ENCODE results near the gene ATXN1. TPM values are rescaled to one million over a fixed set of nuclear protein-coding genes. Genes with fewer than 3 reads are reported as not detected.

The ATXN1 gene
- total and polyA plus RNA-seq, 7 donors, result 1.3 to 50.9 (median 21.6) TPM

DNA sequence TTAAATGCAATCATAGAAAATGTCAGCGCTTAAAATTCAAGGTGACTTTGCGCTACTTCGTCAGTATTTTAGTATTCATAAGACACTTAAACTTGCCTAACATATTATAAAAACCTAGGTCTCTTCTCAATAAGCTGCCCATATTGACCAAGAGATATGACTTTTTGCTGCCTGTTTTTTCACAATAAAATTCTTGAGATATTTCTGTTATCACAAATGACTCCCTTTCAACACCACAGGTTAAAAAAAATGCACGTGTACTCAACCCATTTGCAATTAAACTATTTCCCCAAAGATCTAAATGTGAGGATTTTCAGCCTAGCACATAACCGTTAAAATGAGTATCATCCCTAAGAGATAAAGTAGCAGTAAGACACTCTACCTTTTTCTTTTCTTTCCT, 10.7 kb downstream of the ATXN1 start:
- Histone ChIP-seq H3K4me3 (no peak overlapping the region), H3K36me3 (ENCODE audit: insufficient read depth in 1 of 2, low read depth in 1 of 2) (peaks cover 0 to 10% of the 10 kb centered on the region in 2 donors), H3K9me3 (no peaks in the 10 kb centered on the region), H3K27ac (no peak overlapping the region), H3K4me1 (peaks cover 75% of the 10 kb centered on the region), H3K27me3 (ENCODE audit: insufficient read depth in 3 of 3, low read length in 2 of 3) (no peaks in the 10 kb centered on the region)
- WGBS, 3 donors, result 92 to 96% (median 93%) methylated on average over 5 of the region's 5 CpGs
- ATAC-seq (no peak), DNase-seq (no peak)
- TF ChIP-seq, protein P1, sequence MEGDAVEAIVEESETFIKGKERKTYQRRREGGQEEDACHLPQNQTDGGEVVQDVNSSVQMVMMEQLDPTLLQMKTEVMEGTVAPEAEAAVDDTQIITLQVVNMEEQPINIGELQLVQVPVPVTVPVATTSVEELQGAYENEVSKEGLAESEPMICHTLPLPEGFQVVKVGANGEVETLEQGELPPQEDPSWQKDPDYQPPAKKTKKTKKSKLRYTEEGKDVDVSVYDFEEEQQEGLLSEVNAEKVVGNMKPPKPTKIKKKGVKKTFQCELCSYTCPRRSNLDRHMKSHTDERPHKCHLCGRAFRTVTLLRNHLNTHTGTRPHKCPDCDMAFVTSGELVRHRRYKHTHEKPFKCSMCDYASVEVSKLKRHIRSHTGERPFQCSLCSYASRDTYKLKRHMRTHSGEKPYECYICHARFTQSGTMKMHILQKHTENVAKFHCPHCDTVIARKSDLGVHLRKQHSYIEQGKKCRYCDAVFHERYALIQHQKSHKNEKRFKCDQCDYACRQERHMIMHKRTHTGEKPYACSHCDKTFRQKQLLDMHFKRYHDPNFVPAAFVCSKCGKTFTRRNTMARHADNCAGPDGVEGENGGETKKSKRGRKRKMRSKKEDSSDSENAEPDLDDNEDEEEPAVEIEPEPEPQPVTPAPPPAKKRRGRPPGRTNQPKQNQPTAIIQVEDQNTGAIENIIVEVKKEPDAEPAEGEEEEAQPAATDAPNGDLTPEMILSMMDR (IDR thresholded peaks at IDR 0.05), result no peak
- intact Hi-C loops (cut with DNase I), result no loop called here

- ATAC-seq, result no peak
- Histone ChIP-seq H3K27ac (no peak overlapping the region), H3K4me3 (no peak overlapping the region), H3K27me3 (ENCODE audit: insufficient read depth in 3 of 3, low read length in 2 of 3) (no peaks in the 10 kb centered on the region), H3K36me3 (ENCODE audit: insufficient read depth in 1 of 2, low read depth in 1 of 2) (peaks cover 0 to 10% of the 10 kb centered on the region in 2 donors), H3K4me1 (peaks cover 82% of the 10 kb centered on the region), H3K9me3 (no peaks in the 10 kb centered on the region)
- TF ChIP-seq, protein P1 (IDR thresholded peaks at IDR 0.05), result no peak
- intact Hi-C loops (cut with DNase I), result loop anchor here in 1 of 2 donors (5.0 kb wide), 1 partner anchor 62 kb away; no protein-coding TSS in a partner anchor
- DNase-seq, result no peak
- 86 to 90% (median 89%) methylated on average over 10 of the region's 10 CpGs for WGBS, 3 donors
These were observed 11.5 kb downstream of the ATXN1 start for GRCh38 chr6:16749516-16750485.

DNA sequence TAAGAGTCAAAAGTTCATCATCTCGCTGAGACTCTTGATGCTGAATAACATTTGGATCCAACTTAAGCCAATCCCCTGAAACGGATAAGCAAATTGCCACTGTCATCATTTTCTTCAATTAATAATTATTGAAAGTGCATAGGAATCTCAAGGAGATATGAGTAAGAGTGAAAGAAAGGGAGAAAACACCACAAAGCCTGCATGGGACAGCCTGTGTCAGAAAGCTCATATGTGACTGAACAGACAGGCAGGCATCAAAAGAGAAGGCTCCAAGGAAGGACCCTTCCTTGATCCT, 13.3 kb downstream of the ATXN1 start:
- H3K27ac ChIP-seq, result peak overlapping the region; percentile 78
- H3K36me3 ChIP-seq (ENCODE audit: insufficient read depth in 1 of 2, low read depth in 1 of 2), result peaks cover 0 to 10% of the 10 kb centered on the region in 2 donors
- DNase-seq, result no peak
- 17 to 54% (median 38%) methylated on average over 2 of the region's 2 CpGs for WGBS, 3 donors
- no peaks in the 10 kb centered on the region for H3K9me3 ChIP-seq
- peaks cover 68% of the 10 kb centered on the region for H3K4me1 ChIP-seq
- no peaks in the 10 kb centered on the region for H3K27me3 ChIP-seq (ENCODE audit: insufficient read depth in 3 of 3, low read length in 2 of 3)
- no peak for ATAC-seq
- H3K4me3 ChIP-seq, result no peak overlapping the region
- TF ChIP-seq, protein P1 (IDR thresholded peaks at IDR 0.05), result no peak
- intact Hi-C loops (cut with DNase I), result loop anchor here in 1 of 2 donors (5.0 kb wide), 1 partner anchor 61 kb away; no protein-coding TSS in a partner anchor

DNA sequence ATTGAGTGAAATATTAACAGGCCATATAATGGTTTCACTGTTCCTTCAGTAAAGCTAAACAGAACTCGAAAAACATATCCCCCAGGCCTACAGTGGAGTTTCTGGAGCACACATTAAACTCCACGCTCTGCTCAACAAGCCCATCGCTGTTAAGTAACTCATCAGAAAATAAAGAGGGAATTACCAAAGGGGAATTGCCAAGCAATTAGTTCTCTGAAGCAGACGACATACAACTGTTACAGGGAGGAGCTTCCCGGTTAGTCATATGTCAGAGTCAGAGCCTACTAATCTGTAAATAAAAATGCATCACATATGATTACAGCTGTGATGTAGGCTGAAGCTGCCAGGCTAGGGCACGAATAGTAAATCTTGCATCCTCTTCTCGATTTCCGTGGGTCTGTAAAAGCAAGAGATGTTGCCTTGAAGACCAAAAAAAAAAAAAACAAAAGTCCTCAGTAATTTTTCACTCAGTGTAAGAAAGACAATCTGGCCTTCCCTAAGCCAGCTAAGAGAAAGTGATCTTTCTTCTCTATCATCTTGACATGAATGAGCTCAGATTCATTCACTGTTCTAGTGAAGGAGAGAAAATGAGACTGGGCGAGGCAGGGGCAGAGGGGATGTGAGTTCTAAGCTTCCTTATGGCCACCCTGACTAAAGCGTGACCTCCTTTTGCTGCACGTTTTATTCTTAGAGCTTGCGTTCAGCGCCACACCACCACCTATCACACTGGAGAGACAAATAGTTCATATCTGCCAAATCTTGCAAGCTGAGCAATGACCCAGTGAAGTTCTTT, 13.8 kb downstream of the ATXN1 start:
- Histone ChIP-seq H3K4me1 (peaks cover 67% of the 10 kb centered on the region), H3K27ac (peak overlapping the region; percentile 78), H3K9me3 (no peaks in the 10 kb centered on the region), H3K4me3 (no peak overlapping the region), H3K27me3 (ENCODE audit: insufficient read depth in 3 of 3, low read length in 2 of 3) (no peaks in the 10 kb centered on the region), H3K36me3 (ENCODE audit: insufficient read depth in 1 of 2, low read depth in 1 of 2) (peaks cover 0 to 10% of the 10 kb centered on the region in 2 donors)
- TF ChIP-seq, protein P1 (IDR thresholded peaks at IDR 0.05), result no peak
- DNase-seq (no peak), ATAC-seq (peak; percentile 63 to 88 (median 84))
- 39 to 45% (median 40%) methylated on average over 13 of the region's 13 CpGs for WGBS, 3 donors
- intact Hi-C loops (cut with DNase I), result loop anchor here in 1 of 2 donors (5.0 kb wide), 1 partner anchor 60 kb away; no protein-coding TSS in a partner anchor

All from psoas muscle (tissue), 8 donors.